Gastroesophageal sphincter (tissue), 3 donors: Measurements from ENCODE around the gene INTS2.

ENCODE experiments used
- POLR2A ChIP-seq, 2 donors: fragments of 450-650 bp; IDR thresholded peaks; one replicate each; pipeline ENCODE4 v1.6.1; 2017; ENCODE audit warnings: antibody characterized with exemption in 2 of 2, mild to moderate bottlenecking in 2 of 2, moderate library complexity in 1 of 2
- POLR2AphosphoS5 ChIP-seq: sonication (generic); formaldehyde crosslinking; IDR thresholded peaks from one replicate; pipeline ENCODE4 v1.6.1; 2017; ENCODE audit warnings: antibody characterized with exemption
- TF ChIP-seq, protein P1 (sequence below), 4 experiments: fragments of 200-600 bp in 2 of 4; fragments of 450-650 bp in 2 of 4; sonication (generic) in 1 of 4; IDR thresholded peaks; one replicate each; pipeline ENCODE4 v1.5.1; 2017 to 2019; ENCODE audit warnings: antibody characterized with exemption in 4 of 4, mild to moderate bottlenecking in 2 of 4, moderate library complexity in 2 of 4

DNA sequence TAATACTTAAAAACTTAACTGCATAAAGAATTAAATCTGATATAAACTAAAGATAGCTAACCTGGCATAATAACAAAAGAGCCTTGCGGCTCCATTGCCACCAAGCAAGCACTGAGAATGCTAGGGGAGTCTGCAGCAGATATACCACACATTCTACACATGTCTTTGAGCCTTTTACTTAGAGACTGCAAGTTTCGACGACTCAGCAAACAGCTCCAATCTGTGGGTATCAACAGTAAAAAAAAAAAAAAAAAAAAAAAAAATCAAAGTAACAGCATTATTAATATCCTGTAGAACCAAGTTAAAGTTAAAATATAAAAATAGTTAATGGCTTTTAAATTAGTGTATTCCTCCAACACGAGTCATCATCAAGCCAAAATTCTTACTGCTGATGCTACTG lies 27.8 kb upstream of the INTS2 start:
- TF ChIP-seq, protein P1, sequence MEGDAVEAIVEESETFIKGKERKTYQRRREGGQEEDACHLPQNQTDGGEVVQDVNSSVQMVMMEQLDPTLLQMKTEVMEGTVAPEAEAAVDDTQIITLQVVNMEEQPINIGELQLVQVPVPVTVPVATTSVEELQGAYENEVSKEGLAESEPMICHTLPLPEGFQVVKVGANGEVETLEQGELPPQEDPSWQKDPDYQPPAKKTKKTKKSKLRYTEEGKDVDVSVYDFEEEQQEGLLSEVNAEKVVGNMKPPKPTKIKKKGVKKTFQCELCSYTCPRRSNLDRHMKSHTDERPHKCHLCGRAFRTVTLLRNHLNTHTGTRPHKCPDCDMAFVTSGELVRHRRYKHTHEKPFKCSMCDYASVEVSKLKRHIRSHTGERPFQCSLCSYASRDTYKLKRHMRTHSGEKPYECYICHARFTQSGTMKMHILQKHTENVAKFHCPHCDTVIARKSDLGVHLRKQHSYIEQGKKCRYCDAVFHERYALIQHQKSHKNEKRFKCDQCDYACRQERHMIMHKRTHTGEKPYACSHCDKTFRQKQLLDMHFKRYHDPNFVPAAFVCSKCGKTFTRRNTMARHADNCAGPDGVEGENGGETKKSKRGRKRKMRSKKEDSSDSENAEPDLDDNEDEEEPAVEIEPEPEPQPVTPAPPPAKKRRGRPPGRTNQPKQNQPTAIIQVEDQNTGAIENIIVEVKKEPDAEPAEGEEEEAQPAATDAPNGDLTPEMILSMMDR (IDR thresholded peaks at IDR 0.05): no peak
- TF ChIP-seq POLR2AphosphoS5 (no peak), POLR2A (IDR thresholded peaks at IDR 0.05) (no peak)
